Activated effector memory CD4-positive, alpha-beta T cell treated with anti-CD3 and anti-CD28 coated beads, Interleukin-2, amount 50 U/mL, for 16 hours (primary cell): ENCODE data around the gene IGF2R.

Experiments
- DNase-seq: peaks from one replicate; pipeline ENCODE4 v3.0.0-alpha.2; 2020

The IGF2R gene

GRCh38 chr6:160057080-160057479, 88.2 kb downstream of the IGF2R start:
- no peak for DNase-seq

- DNase-seq: no peak
These were observed 89.8 kb downstream of the IGF2R start for GRCh38 chr6:160058603-160059215.

GRCh38 chr6:160060221-160060620, 91.3 kb downstream of the IGF2R start:
- DNase-seq: peak; percentile 36

GRCh38 chr6:160060920-160061447, 92.1 kb downstream of the IGF2R start:
- DNase-seq: no peak

GRCh38 chr6:160063771-160064413, 95.0 kb downstream of the IGF2R start:
- no peak for DNase-seq

GRCh38 chr6:160065200-160065599, 96.3 kb downstream of the IGF2R start:
- no peak for DNase-seq

GRCh38 chr6:160067564-160067963, 98.7 kb downstream of the IGF2R start:
- DNase-seq: no peak

- DNase-seq: no peak
These were observed 99.5 kb downstream of the IGF2R start for GRCh38 chr6:160068346-160068745.

GRCh38 chr6:160069050-160069454, 100.2 kb downstream of the IGF2R start:
- DNase-seq: peak; percentile 66

- DNase-seq: no peak
These were observed 100.6 kb downstream of the IGF2R start for GRCh38 chr6:160069459-160069858.

GRCh38 chr6:160070427-160070826, 101.5 kb downstream of the IGF2R start:
- no peak for DNase-seq

GRCh38 chr6:160070831-160071230, 101.9 kb downstream of the IGF2R start:
- no peak for DNase-seq

- no peak for DNase-seq
These were observed 103.2 kb downstream of the IGF2R start for GRCh38 chr6:160071805-160072690.

- DNase-seq: no peak
These were observed 104.4 kb downstream of the IGF2R start for GRCh38 chr6:160073272-160073671.

- DNase-seq: no peak
These were observed 107.1 kb downstream of the IGF2R start for GRCh38 chr6:160076009-160076408.

GRCh38 chr6:160077024-160077423, 108.1 kb downstream of the IGF2R start:
- no peak for DNase-seq

- no peak for DNase-seq
These were observed 108.6 kb downstream of the IGF2R start for GRCh38 chr6:160077526-160077925.

- DNase-seq: no peak
These were observed 110.2 kb downstream of the IGF2R start for GRCh38 chr6:160078883-160079685.

GRCh38 chr6:160079686-160080043, 110.8 kb downstream of the IGF2R start:
- no peak for DNase-seq

- DNase-seq: no peak
These were observed 111.2 kb downstream of the IGF2R start for GRCh38 chr6:160080097-160080496.

- DNase-seq: no peak
These were observed 112.5 kb downstream of the IGF2R start for GRCh38 chr6:160081398-160081797.

GRCh38 chr6:160082627-160083026, 113.7 kb downstream of the IGF2R start:
- DNase-seq: no peak
